Mucosa of rectum (tissue), 2 donors: ENCODE data around the gene MAPK8IP3.
"Not testable (repeated sequence)": the region's sequence is repeated elsewhere in the genome, so short reads cannot be mapped to it uniquely, and the experiment has no call there.

Source experiments
- H3K27ac ChIP-seq, 2 donors: one replicate each; pipeline ENCODE4 v1.7.0; 2013; ENCODE audit warnings: inconsistent platforms in 2 of 2, low read depth in 2 of 2, low read length in 2 of 2
- H3K27me3 ChIP-seq, 2 donors: one replicate each; pipeline ENCODE4 v1.7.0; 2013; ENCODE audit warnings: low read length in 2 of 2; ENCODE audit not compliant: control insufficient read depth in 2 of 2, insufficient read depth in 2 of 2
- H3K36me3 ChIP-seq, 2 donors: one replicate each; pipeline ENCODE4 v1.7.0; 2013; ENCODE audit warnings: low read length in 2 of 2; ENCODE audit not compliant: control insufficient read depth in 2 of 2, insufficient read depth in 2 of 2
- H3K4me1 ChIP-seq, 2 donors: one replicate each; pipeline ENCODE4 v1.7.0; 2013; ENCODE audit warnings: low read length in 2 of 2, mild to moderate bottlenecking in 1 of 2; ENCODE audit not compliant: control insufficient read depth in 2 of 2, insufficient read depth in 2 of 2
- H3K4me3 ChIP-seq, 2 donors: one replicate each; pipeline ENCODE4 v1.7.0; 2013; ENCODE audit warnings: low read length in 2 of 2
- H3K9ac ChIP-seq, 2 donors: one replicate each; pipeline ENCODE4 v1.7.0; 2013; ENCODE audit warnings: low read length in 2 of 2, low read depth in 1 of 2, mild to moderate bottlenecking in 1 of 2
- H3K9me3 ChIP-seq, 2 donors: one replicate each; pipeline ENCODE4 v1.7.0; 2013; ENCODE audit warnings: low read length in 2 of 2; ENCODE audit not compliant: control insufficient read depth in 2 of 2
- donor health status: healthy.
- donor health status: Normal muscosa, but diverticular disease.

The MAPK8IP3 gene

GRCh38 chr16:1691956-1692355 is 14.0 kb upstream of the MAPK8IP3 start:
- Histone ChIP-seq H3K4me3 (no peak overlapping the region), H3K27me3 (no peaks in the 10 kb centered on the region), H3K27ac (no peak overlapping the region)

GRCh38 chr16:1696863-1697262 is 9.1 kb upstream of the MAPK8IP3 start:
- Histone ChIP-seq H3K36me3 (peaks cover 46 to 61% of the 10 kb centered on the region in 2 donors), H3K27ac (no peak overlapping the region), H3K4me1 (no peaks in the 10 kb centered on the region)

More at GRCh38 chr16:1691956-1692355, 14.0 kb upstream of the MAPK8IP3 start:
- H3K9ac ChIP-seq = no peak overlapping the region
- no peaks in the 10 kb centered on the region for H3K4me1 ChIP-seq
- H3K36me3 ChIP-seq = peaks cover 36 to 58% of the 10 kb centered on the region in 2 donors
- no peaks in the 10 kb centered on the region for H3K9me3 ChIP-seq

DNA sequence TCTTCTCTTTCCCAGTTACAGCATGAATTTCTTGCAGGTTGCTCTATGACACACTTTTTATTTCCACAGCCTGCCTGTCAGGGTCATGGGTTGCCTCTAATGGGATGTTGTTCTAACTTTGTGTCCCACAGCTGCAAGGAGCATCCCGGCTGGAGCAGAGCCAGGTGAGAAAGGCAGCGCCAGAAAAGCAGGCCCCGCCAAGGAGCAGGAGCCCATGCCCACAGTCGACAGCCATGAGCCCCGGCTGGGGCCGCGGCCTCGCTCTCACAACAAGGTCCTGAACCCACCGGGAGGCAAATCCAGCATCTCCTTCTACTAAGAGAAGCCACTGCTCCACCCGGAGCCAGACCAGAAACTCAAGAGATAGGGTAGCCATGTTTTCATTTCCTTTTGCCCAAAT is 7.3 kb upstream of the MAPK8IP3 start:
- H3K9ac ChIP-seq = no peak overlapping the region
- H3K9me3 ChIP-seq = no peaks in the 10 kb centered on the region
- H3K4me3 ChIP-seq = no peak overlapping the region
- peaks cover 29 to 42% of the 10 kb centered on the region in 2 donors for H3K36me3 ChIP-seq
- no peak overlapping the region for H3K27ac ChIP-seq
- no peaks in the 10 kb centered on the region for H3K4me1 ChIP-seq
- no peaks in the 10 kb centered on the region for H3K27me3 ChIP-seq

More at GRCh38 chr16:1696863-1697262, 9.1 kb upstream of the MAPK8IP3 start:
- Histone ChIP-seq H3K9me3 (no peaks in the 10 kb centered on the region), H3K4me3 (no peak overlapping the region), H3K9ac (no peak overlapping the region), H3K27me3 (no peaks in the 10 kb centered on the region)

DNA sequence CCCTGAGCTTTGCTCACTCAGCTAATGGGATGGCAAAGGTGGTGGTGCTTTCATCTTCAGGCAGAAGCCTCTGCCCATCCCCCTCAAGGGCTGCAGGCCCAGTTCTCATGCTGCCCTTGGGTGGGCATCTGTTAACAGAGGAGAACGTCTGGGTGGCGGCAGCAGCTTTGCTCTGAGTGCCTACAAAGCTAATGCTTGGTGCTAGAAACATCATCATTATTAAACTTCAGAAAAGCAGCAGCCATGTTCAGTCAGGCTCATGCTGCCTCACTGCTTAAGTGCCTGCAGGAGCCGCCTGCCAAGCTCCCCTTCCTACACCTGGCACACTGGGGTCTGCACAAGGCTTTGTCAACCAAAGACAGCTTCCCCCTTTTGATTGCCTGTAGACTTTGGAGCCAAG is 5.7 kb upstream of the MAPK8IP3 start:
- Histone ChIP-seq H3K36me3 (peaks cover 23 to 34% of the 10 kb centered on the region in 2 donors), H3K9me3 (no peaks in the 10 kb centered on the region), H3K4me1 (peaks cover 0 to 7% of the 10 kb centered on the region in 2 donors), H3K27me3 (no peaks in the 10 kb centered on the region), H3K4me3 (no peak overlapping the region), H3K27ac (no peak overlapping the region), H3K9ac (no peak overlapping the region)

DNA sequence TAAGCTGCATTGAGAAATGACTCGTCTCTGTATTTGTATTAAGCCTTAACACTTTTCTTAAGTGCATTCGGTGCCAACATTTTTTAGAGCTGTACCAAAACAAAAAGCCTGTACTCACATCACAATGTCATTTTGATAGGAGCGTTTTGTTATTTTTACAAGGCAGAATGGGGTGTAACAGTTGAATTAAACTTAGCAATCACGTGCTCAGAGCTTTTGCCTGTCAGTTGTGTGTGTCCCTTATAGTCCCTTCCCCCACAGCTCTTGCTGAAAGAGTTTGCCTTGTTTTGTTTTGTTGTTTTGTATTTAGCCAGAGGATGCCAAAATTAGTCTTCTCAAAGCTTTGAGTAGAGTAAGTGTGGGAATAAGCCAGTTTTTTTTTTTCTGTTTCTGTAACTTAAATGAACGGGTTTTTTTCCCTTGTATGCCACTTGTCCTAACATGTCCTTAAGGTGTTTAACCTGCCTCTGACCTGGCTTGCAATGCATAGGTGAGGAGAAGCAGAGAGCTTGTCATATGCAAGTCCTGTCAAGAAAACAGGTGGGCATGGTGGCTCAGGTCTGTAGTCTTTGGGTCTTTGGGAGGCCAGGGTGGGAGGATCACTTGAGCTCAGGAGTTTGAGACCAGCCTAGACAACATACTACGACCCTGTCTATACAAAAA is 4.6 kb upstream of the MAPK8IP3 start:
- no peak overlapping the region for H3K27ac ChIP-seq
- H3K27me3 ChIP-seq = no peaks in the 10 kb centered on the region
- H3K36me3 ChIP-seq = peaks cover 20 to 34% of the 10 kb centered on the region in 2 donors
- H3K4me3 ChIP-seq = no peak overlapping the region
- H3K4me1 ChIP-seq = peaks cover 0 to 7% of the 10 kb centered on the region in 2 donors
- H3K9me3 ChIP-seq = no peaks in the 10 kb centered on the region
- H3K9ac ChIP-seq = no peak overlapping the region

DNA sequence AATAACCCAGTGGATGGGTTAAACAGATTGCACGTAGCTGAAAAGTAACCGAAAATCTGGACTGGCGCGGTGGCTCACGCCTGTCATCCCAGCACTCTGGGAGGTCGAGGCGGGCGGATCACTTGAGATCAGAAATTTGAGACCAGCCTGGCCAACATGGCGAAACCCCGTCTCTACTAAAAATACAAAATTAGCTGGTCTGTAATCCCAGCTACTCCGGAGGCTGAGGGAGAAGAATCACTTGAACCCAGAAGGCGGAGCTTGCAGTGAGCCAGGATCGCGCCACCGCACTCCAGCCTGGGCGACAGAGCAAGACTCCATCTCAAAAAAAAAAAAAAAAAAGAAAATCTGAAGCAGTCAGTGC is 689 bp upstream of the MAPK8IP3 start:
- peaks cover 2 to 12% of the 10 kb centered on the region in 2 donors for H3K36me3 ChIP-seq
- peak overlapping the region; percentile 88 to 91 for H3K27ac ChIP-seq
- not testable (repeated sequence) for H3K9me3 ChIP-seq, H3K27me3 ChIP-seq
- H3K4me3 ChIP-seq = peak overlapping the region; percentile 97 to 98
- peak overlapping the region; percentile 86 to 95 for H3K9ac ChIP-seq
- peaks cover 7 to 20% of the 10 kb centered on the region in 2 donors for H3K4me1 ChIP-seq

DNA sequence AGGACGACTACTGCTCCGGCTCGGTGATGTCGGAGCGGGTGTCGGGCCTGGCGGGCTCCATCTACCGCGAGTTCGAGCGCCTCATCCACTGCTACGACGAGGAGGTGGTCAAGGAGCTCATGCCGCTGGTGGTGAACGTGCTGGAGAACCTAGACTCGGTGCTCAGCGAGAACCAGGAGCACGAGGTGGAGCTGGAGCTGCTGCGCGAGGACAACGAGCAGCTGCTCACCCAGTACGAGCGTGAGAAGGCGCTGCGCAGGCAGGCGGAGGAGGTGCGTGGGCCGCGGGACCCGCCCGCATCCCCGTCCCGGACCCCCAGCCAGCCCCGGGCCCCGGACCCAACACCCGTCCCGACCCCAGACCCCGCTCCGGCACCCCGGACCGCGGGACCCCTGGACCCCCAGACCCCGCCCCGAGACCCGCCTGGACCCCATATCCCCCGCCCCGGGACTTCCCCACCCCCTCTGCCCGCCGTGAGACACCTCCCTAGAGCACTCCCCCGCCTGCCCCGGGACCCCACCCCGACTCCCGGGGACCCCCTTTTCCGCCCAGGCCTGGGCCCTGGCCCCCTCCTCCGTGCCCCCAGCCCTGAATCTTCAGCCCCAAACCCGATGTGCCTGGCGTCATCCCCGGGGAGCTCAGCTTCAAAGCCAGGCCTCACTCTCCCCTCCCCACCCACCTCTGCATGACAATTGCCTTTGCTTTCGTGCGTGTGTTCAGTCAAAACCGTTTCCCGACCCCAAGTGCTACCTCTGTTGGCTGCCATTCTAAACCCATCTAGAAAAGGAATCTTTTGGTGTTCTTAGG is 594 bp downstream of the MAPK8IP3 start:
- Histone ChIP-seq H3K9ac (peak overlapping the region; percentile 95 to 96), H3K36me3 (peaks cover under 1 to 3% of the 10 kb centered on the region in 2 donors), H3K4me3 (peak overlapping the region; percentile 97 to 98), H3K27me3 (no peaks in the 10 kb centered on the region), H3K27ac (peak overlapping the region; percentile 67 to 88), H3K4me1 (peaks cover 7 to 20% of the 10 kb centered on the region in 2 donors), H3K9me3 (no peaks in the 10 kb centered on the region)

- no peak overlapping the region for H3K27ac ChIP-seq
- peaks cover 7 to 20% of the 10 kb centered on the region in 2 donors for H3K4me1 ChIP-seq
- H3K36me3 ChIP-seq = peaks cover 0 to 2% of the 10 kb centered on the region in 2 donors
- H3K9ac ChIP-seq = peak overlapping the region; percentile 70 to 73
- H3K27me3 ChIP-seq = no peaks in the 10 kb centered on the region
- no peaks in the 10 kb centered on the region for H3K9me3 ChIP-seq
- H3K4me3 ChIP-seq = peak overlapping the region; percentile 75 to 98
Measured at GRCh38 chr16:1707193-1707790, 1.3 kb downstream of the MAPK8IP3 start.

- no peaks in the 10 kb centered on the region for H3K27me3 ChIP-seq
- no peak overlapping the region for H3K9ac ChIP-seq
- H3K9me3 ChIP-seq = no peaks in the 10 kb centered on the region
- peaks cover 7 to 20% of the 10 kb centered on the region in 2 donors for H3K4me1 ChIP-seq
- no peak overlapping the region for H3K4me3 ChIP-seq
- peaks cover 0 to 2% of the 10 kb centered on the region in 2 donors for H3K36me3 ChIP-seq
- H3K27ac ChIP-seq = no peak overlapping the region
Measured at GRCh38 chr16:1708083-1708767, 2.2 kb downstream of the MAPK8IP3 start.
